Nephron progenitor cell (in vitro differentiated cells): ENCODE data around the gene MKLN1.

Source experiments
- DNase-seq: peaks from one replicate; pipeline ENCODE4 v3.0.0; 2021
- H3K27ac Mint-ChIP-seq: 2 replicates; pipeline ENCODE4 v1.8.0; 2021; ENCODE audit warnings: mild to moderate bottlenecking, moderate library complexity, mixed read lengths
- H3K27me3 Mint-ChIP-seq: 2 replicates; pipeline ENCODE4 v1.8.0; 2021; ENCODE audit warnings: mild to moderate bottlenecking, low read depth, mixed read lengths; ENCODE audit not compliant: poor library complexity
- H3K36me3 Mint-ChIP-seq: 2 replicates; pipeline ENCODE4 v1.8.0; 2021; ENCODE audit warnings: low read depth, mixed read lengths
- H3K4me1 Mint-ChIP-seq: 2 replicates; pipeline ENCODE4 v1.8.0; 2021; ENCODE audit warnings: mixed read lengths
- H3K4me3 Mint-ChIP-seq: 2 replicates; pipeline ENCODE4 v1.8.0; 2021; ENCODE audit warnings: mild to moderate bottlenecking, moderate library complexity, mixed read lengths
- H3K9me3 Mint-ChIP-seq: 2 replicates; pipeline ENCODE4 v1.8.0; 2021; ENCODE audit warnings: mild to moderate bottlenecking, moderate library complexity, mixed read lengths
- TF ChIP-seq, protein P1 (sequence below): fragments of 200-600 bp; sonication (generic); IDR thresholded peaks from 2 replicates; pipeline ENCODE4 v1.5.0; 2021; ENCODE audit warnings: antibody characterized with exemption

Gene MKLN1

DNA sequence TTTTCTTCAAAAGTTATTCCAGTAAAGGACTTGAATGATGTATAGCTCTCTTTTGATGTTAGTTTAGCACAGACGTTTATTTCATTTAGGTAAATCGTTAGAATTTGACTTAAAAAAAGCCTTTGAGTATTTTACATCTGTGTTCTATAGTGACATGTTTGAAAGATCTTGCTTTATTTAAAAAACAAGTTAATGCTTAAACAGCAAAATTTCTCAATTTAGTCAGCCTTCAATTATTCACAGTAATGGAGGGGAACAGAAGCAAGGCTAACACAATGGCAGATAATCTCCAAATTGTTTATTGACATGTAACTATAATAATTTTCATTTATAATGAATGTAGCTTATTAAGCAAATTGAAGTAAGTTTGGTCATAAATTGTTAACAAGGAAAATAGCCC lies 63.5 kb downstream of the MKLN1 start:
- TF ChIP-seq, protein P1, sequence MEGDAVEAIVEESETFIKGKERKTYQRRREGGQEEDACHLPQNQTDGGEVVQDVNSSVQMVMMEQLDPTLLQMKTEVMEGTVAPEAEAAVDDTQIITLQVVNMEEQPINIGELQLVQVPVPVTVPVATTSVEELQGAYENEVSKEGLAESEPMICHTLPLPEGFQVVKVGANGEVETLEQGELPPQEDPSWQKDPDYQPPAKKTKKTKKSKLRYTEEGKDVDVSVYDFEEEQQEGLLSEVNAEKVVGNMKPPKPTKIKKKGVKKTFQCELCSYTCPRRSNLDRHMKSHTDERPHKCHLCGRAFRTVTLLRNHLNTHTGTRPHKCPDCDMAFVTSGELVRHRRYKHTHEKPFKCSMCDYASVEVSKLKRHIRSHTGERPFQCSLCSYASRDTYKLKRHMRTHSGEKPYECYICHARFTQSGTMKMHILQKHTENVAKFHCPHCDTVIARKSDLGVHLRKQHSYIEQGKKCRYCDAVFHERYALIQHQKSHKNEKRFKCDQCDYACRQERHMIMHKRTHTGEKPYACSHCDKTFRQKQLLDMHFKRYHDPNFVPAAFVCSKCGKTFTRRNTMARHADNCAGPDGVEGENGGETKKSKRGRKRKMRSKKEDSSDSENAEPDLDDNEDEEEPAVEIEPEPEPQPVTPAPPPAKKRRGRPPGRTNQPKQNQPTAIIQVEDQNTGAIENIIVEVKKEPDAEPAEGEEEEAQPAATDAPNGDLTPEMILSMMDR: no peak
- Mint-ChIP-seq H3K27ac (no peak overlapping the region), H3K4me3 (no peak overlapping the region), H3K27me3 (no peaks in the 10 kb centered on the region), H3K9me3 (no peaks in the 10 kb centered on the region), H3K36me3 (peaks cover 27% of the 10 kb centered on the region), H3K4me1 (peaks cover 13% of the 10 kb centered on the region)
- no peak for DNase-seq

DNA sequence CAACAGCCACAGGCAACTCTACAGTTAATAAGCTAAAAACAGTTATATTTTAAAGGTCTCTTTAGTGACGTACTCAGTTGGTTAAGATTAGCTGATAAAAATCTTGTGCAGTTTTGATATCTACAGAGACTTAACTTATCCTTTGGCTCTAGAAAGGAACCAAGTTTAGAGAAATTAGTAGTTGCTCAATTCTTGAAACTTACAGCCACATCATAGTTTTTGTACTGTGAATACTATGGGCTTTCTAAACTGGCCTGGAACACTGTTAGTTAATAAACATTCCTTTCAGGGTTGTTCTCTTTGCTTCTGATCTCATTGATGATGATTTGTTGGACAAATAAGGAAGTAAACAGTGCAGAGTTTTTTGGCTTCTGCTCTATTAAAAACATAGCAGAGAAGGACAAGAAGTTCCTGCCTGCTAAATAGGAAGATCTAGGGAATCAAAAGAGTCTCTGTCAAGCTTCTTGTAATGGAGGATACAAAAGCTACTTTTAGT lies 73.1 kb downstream of the MKLN1 start:
- Mint-ChIP-seq H3K4me1 (no peaks in the 10 kb centered on the region), H3K27me3 (no peaks in the 10 kb centered on the region), H3K9me3 (peaks cover 36% of the 10 kb centered on the region), H3K27ac (no peak overlapping the region), H3K4me3 (no peak overlapping the region), H3K36me3 (peaks cover 72% of the 10 kb centered on the region)
- no peak for DNase-seq
- TF ChIP-seq, protein P1: no peak

DNA sequence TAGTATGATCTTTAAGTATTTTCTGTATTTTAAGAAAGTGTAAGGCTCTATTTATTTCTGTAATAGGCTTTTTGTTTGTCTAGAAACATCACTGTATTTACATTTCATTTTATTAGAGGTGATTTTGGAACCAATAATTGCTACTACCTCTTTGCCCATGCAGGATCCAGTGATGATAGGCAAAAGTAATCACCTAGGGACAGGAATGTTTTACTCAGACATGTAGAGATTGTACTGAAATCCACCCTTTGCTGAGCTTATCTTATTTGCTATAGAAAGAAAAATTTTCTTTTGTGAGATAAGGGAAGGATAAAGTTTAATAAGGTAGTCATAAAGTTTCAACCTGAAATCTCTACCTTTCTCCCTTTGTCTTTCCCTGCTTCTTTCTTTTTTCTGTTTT lies 73.5 kb downstream of the MKLN1 start:
- no peak for DNase-seq
- H3K4me3 Mint-ChIP-seq: no peak overlapping the region
- H3K9me3 Mint-ChIP-seq: peaks cover 36% of the 10 kb centered on the region
- TF ChIP-seq, protein P1: no peak
- H3K27ac Mint-ChIP-seq: no peak overlapping the region
- H3K4me1 Mint-ChIP-seq: no peaks in the 10 kb centered on the region
- H3K27me3 Mint-ChIP-seq: no peaks in the 10 kb centered on the region
- H3K36me3 Mint-ChIP-seq: peaks cover 72% of the 10 kb centered on the region

DNA sequence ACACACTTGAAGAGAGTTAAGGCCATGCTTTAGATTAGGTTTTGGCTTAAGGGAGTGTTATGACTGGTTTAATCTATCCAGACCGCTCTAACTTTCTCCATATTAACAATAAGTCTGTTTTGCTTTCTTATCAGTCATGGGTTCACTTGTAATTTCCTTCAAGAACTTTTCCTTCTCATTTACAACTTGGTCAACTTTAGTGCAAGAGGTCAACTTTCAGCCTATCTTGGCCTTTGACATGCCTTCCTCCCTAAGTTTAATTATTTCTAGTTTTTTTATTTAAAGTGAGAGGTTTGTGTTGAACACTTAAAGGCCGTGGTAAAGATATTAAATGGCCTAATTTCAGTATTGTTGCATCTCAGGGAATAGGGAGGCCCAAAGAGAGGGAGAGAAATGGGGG lies 75.6 kb downstream of the MKLN1 start:
- Mint-ChIP-seq H3K27me3 (no peaks in the 10 kb centered on the region), H3K4me1 (no peaks in the 10 kb centered on the region), H3K9me3 (peaks cover 36% of the 10 kb centered on the region), H3K27ac (no peak overlapping the region), H3K4me3 (no peak overlapping the region), H3K36me3 (peaks cover 76% of the 10 kb centered on the region)
- TF ChIP-seq, protein P1: no peak
- DNase-seq: no peak

DNA sequence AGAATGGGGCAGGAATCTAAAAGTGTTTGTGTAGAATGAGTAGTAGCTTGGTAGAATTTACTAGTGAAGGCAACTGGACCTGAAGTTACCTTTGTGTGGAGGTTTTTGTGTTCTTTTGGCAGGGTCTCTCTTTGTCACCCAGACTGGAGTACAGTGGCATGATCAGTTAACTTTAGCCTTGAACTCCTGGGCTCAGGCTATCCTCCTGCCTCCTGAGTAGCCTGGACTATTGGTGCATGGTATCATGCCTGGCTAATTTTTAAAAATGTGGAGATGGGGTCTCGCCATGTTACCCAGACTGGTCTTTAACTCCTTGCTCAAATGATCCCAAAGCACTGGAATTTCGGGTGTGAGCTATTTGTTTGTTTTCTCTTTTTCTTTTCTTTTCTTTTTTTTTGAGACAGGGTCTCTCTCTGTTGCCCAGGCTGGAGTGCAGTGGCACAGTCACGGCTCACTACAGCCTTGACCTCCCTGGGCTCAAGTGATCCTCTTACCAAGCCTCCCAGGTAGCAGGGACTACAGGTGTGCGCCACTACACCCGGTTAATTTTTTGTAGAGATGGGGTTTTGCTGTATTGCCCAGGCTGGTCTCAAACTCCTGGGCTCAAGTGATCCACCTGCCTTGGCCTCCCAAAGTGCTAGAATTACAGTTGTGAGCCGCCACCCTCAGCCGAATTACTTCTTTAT lies 76.7 kb downstream of the MKLN1 start:
- TF ChIP-seq, protein P1: no peak
- Mint-ChIP-seq H3K9me3 (peaks cover 36% of the 10 kb centered on the region), H3K4me3 (no peak overlapping the region), H3K4me1 (no peaks in the 10 kb centered on the region), H3K27me3 (no peaks in the 10 kb centered on the region), H3K27ac (no peak overlapping the region), H3K36me3 (peaks cover 73% of the 10 kb centered on the region)
- DNase-seq: no peak
